CD4-positive, alpha-beta T cell (primary cell): Measurements from ENCODE around the gene LTO1. TPM values are rescaled to one million over a fixed set of nuclear protein-coding genes. Genes with fewer than 3 reads are reported as not detected.

Experiments used
- ATAC-seq: fragments of 200-7000 bp; cut with Tn5 transposase; one replicate; pipeline ENCODE4 v1.10.0; 2022; ENCODE audit warnings: mild to moderate bottlenecking; ENCODE audit not compliant: poor library complexity
- CTCF ChIA-PET: fragments of 350-600 bp; sonication (Branson Sonifier 250); formaldehyde crosslinking; loops from one replicate; lab custom pipeline; 2021; ENCODE audit warnings: antibody characterized with exemption, inconsistent platforms; lab: Charles Lee
- POLR2A ChIA-PET: fragments of 350-600 bp; sonication (Branson Sonifier 250); formaldehyde crosslinking; loops from one replicate; lab custom pipeline; 2021; ENCODE audit warnings: antibody characterized with exemption, inconsistent platforms; lab: Charles Lee
- DNase-seq, 14 experiments: peaks; one replicate each; pipeline ENCODE4 v3.0.0-alpha.2; 2013 to 2020; ENCODE audit warnings: mixed read lengths in 2 of 14
- H3K27ac ChIP-seq, 2 donors: one replicate each; pipeline versions ENCODE4 v1.5.1 to v1.7.0; 2013; ENCODE audit warnings: low read length in 2 of 2, low read depth in 1 of 2, mild to moderate bottlenecking in 1 of 2
- H3K27me3 ChIP-seq, 2 experiments: 1 replicate in 1 of 2; 2 replicates in 1 of 2; pipeline versions ENCODE4 v1.6.1 to v1.7.0; 2013; ENCODE audit warnings: low read length in 2 of 2, control low read depth in 1 of 2, mild to moderate bottlenecking in 1 of 2, moderate library complexity in 1 of 2; ENCODE audit not compliant: insufficient read depth in 2 of 2, control insufficient read depth in 1 of 2
- H3K36me3 ChIP-seq: one replicate; pipeline ENCODE4 v1.6.1; 2013; ENCODE audit warnings: low read length, control low read depth; ENCODE audit not compliant: insufficient read depth
- H3K4me1 ChIP-seq: one replicate; pipeline ENCODE4 v1.6.1; 2013; ENCODE audit warnings: low read length, control low read depth; ENCODE audit not compliant: insufficient read depth
- H3K4me3 ChIP-seq: one replicate; pipeline ENCODE4 v1.5.1; 2013; ENCODE audit warnings: mild to moderate bottlenecking, low read length, moderate library complexity
- H3K9me3 ChIP-seq, 2 experiments: 1 replicate in 1 of 2; 2 replicates in 1 of 2; pipeline versions ENCODE4 v1.6.1 to v1.7.0; 2013; ENCODE audit warnings: low read length in 2 of 2, mild to moderate bottlenecking in 2 of 2, control low read depth in 1 of 2, moderate library complexity in 1 of 2; ENCODE audit not compliant: control insufficient read depth in 1 of 2, insufficient read depth in 1 of 2
- H3K27ac Mint-ChIP-seq: one replicate; pipeline ENCODE4 v1.8.0; 2020; ENCODE audit warnings: mixed read lengths
- H3K27me3 Mint-ChIP-seq: one replicate; pipeline ENCODE4 v1.8.0; 2021; ENCODE audit warnings: mixed read lengths
- H3K36me3 Mint-ChIP-seq: one replicate; pipeline ENCODE4 v1.8.0; 2021; ENCODE audit warnings: low read depth, mixed read lengths
- H3K4me1 Mint-ChIP-seq: one replicate; pipeline ENCODE4 v1.8.0; 2021; ENCODE audit warnings: low read depth, mixed read lengths
- H3K4me3 Mint-ChIP-seq: one replicate; pipeline ENCODE4 v1.8.0; 2020; ENCODE audit warnings: mild to moderate bottlenecking, mixed read lengths
- H3K9me3 Mint-ChIP-seq: one replicate; pipeline ENCODE4 v1.8.0; 2020; ENCODE audit warnings: mixed read lengths
- intact Hi-C, 2 experiments: fragments of 100-400 bp; cut with DNase I in 1 of 2; cut with micrococcal nuclease in 1 of 2; formaldehyde crosslinking; loops; one replicate each; pipeline versions ENCODE4 v1.15.1 to v1.9.0; 2023 to 2025; cut with DNase I, micrococcal nuclease
- total RNA-seq, 174 experiments: library from RNA in 2 of 174; stranded (reverse) in 2 of 174; gene quantifications; one replicate each; pipeline ENCODE4 v1.2.3 and lab custom pipeline; 2021 to 2026
- TF ChIP-seq, protein P1 (sequence below): fragments of 200-600 bp; IDR thresholded peaks from one replicate; pipeline ENCODE4 v1.8.0; 2022; ENCODE audit warnings: antibody characterized with exemption, mild to moderate bottlenecking

Gene LTO1
- total RNA-seq, 2 experiments from 2014 or later = 33.5 to 35.5 TPM

DNA sequence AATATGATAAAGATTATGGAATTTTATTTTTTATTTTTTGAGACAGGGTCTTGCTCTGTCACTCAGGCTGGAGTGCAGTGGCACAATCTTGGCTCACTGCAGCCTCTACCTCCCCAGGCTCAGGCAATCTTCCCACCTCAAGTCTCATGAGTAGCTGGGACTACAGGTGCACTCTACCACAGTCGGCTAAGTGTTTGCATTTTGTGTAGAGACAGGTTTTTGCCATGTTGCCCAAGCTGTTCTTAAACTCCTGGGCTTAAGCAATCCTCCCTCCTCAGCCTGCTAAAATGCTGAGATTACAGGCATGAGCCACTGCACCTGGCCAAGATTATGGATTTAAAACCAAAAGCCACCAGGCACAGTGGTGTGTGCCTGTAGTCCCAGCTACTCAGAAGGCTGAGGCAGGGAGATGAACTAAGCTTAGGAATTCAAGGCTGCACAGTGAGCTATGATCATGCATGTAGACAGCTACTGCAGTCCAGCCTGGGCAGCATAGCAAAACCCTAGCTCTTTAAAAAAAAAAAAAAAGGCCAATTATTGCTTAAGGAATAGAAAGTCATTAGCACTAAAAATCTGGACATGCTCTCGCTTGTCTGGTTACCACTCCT, 54.4 kb downstream of the LTO1 start:
- TF ChIP-seq, protein P1, sequence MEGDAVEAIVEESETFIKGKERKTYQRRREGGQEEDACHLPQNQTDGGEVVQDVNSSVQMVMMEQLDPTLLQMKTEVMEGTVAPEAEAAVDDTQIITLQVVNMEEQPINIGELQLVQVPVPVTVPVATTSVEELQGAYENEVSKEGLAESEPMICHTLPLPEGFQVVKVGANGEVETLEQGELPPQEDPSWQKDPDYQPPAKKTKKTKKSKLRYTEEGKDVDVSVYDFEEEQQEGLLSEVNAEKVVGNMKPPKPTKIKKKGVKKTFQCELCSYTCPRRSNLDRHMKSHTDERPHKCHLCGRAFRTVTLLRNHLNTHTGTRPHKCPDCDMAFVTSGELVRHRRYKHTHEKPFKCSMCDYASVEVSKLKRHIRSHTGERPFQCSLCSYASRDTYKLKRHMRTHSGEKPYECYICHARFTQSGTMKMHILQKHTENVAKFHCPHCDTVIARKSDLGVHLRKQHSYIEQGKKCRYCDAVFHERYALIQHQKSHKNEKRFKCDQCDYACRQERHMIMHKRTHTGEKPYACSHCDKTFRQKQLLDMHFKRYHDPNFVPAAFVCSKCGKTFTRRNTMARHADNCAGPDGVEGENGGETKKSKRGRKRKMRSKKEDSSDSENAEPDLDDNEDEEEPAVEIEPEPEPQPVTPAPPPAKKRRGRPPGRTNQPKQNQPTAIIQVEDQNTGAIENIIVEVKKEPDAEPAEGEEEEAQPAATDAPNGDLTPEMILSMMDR = no peak
- POLR2A ChIA-PET = no interaction called here
- Mint-ChIP-seq H3K4me3 (no peak overlapping the region), H3K27ac (no peak overlapping the region), H3K4me1 (no peaks in the 10 kb centered on the region), H3K36me3 (no peaks in the 10 kb centered on the region), H3K27me3 (peaks cover 38% of the 10 kb centered on the region), H3K9me3 (no peaks in the 10 kb centered on the region)
- H3K4me3 ChIP-seq = no peak overlapping the region
- DNase-seq = no peak
- peaks cover 0 to 4% of the 10 kb centered on the region in 2 experiments for H3K9me3 ChIP-seq
- H3K36me3 ChIP-seq = no peaks in the 10 kb centered on the region
- H3K27me3 ChIP-seq = peaks cover 0 to 3% of the 10 kb centered on the region in 2 experiments
- no peak overlapping the region for H3K27ac ChIP-seq
- intact Hi-C loops = no loop called here
- H3K4me1 ChIP-seq = no peaks in the 10 kb centered on the region
- CTCF ChIA-PET = no interaction called here
- no peak for ATAC-seq

DNA sequence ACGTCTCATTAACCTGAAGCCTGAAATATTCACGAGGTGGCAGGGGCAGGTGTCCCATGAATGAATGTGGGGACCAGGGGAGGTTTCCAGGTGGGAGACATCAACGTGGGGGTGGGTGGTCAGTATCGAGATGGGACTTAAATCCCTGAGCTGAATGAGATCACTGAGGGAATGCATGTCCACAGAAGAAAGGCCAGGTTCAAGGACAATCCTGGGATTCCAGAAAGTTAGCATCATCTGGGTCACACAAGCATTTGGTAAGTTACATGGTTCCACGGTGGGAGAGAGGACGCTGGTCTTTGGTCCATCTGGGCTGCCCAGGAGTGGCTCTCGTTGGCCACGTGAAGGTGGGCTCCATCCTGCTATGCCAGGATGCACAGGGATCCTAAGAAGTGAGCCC, 56.9 kb downstream of the LTO1 start:
- TF ChIP-seq, protein P1 = no peak
- H3K9me3 Mint-ChIP-seq = no peaks in the 10 kb centered on the region
- Histone ChIP-seq H3K4me1 (no peaks in the 10 kb centered on the region), H3K36me3 (no peaks in the 10 kb centered on the region), H3K27ac (no peak overlapping the region), H3K27me3 (peaks cover 0 to 5% of the 10 kb centered on the region in 2 experiments), H3K4me3 (no peak overlapping the region), H3K9me3 (peaks cover 0 to 4% of the 10 kb centered on the region in 2 experiments)
- no peak overlapping the region for H3K27ac Mint-ChIP-seq
- POLR2A ChIA-PET = no interaction called here
- no peak overlapping the region for H3K4me3 Mint-ChIP-seq
- ATAC-seq (no peak), DNase-seq (no peak)
- peaks cover 31% of the 10 kb centered on the region for H3K27me3 Mint-ChIP-seq
- H3K36me3 Mint-ChIP-seq = no peaks in the 10 kb centered on the region
- intact Hi-C loops = no loop called here
- H3K4me1 Mint-ChIP-seq = no peaks in the 10 kb centered on the region
- CTCF ChIA-PET = no interaction called here

DNA sequence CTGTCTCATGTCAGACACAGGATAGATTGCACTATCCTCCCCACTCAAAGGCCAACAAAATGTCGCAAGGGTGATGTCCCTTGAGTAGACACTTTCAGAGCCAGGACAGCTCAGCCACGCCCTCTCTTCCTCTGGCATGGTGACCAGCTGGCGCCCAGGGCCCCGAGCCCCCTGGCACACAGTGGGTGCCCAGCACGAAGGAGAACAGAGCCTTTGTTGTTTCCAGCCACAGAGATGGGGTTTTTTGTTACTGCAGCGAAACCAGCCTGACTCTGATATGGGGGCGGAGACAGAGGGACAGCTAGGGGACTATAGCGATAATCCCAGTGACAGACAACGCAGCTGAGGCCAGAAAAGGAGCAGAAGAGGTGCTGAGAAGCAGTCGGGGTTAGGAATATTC, 57.5 kb downstream of the LTO1 start:
- ATAC-seq (no peak), DNase-seq (no peak)
- Mint-ChIP-seq H3K27me3 (peaks cover 31% of the 10 kb centered on the region), H3K9me3 (no peaks in the 10 kb centered on the region), H3K36me3 (no peaks in the 10 kb centered on the region), H3K27ac (no peak overlapping the region), H3K4me3 (no peak overlapping the region), H3K4me1 (no peaks in the 10 kb centered on the region)
- Histone ChIP-seq H3K9me3 (peaks cover 0 to 4% of the 10 kb centered on the region in 2 experiments), H3K36me3 (no peaks in the 10 kb centered on the region), H3K4me3 (no peak overlapping the region), H3K27me3 (peaks cover 0 to 5% of the 10 kb centered on the region in 2 experiments), H3K4me1 (no peaks in the 10 kb centered on the region), H3K27ac (no peak overlapping the region)
- intact Hi-C loops = no loop called here
- CTCF ChIA-PET = no interaction called here
- POLR2A ChIA-PET = no interaction called here
- TF ChIP-seq, protein P1 = no peak
